Natural killer cell (primary cell): ENCODE measurements around the gene PHACTR2. TPM values are rescaled to one million over a fixed set of nuclear protein-coding genes. Genes with fewer than 3 reads are reported as not detected.
"Not testable (repeated sequence)": the region's sequence is repeated elsewhere in the genome, so short reads cannot be mapped to it uniquely, and the experiment has no call there.

Experiments used
- ATAC-seq, 3 donors: fragments of 150-1000 bp in 2 of 3; fragments of 200-7000 bp in 1 of 3; cut with Tn5 transposase; 1 replicate in 1 of 3; 2 replicates in 2 of 3; pipeline ENCODE4 v1.10.0; 2021; ENCODE audit warnings: mild to moderate bottlenecking in 2 of 3, moderate library complexity in 2 of 3
- DNase-seq, 2 donors: peaks; one replicate each; pipeline versions ENCODE4 v3.0.0 to v3.0.0-alpha.2; 2013 to 2021; ENCODE audit warnings: mixed read lengths in 1 of 2
- H3K27ac ChIP-seq: one replicate; pipeline ENCODE4 v1.5.1; 2013; ENCODE audit warnings: mild to moderate bottlenecking, low read length
- H3K27me3 ChIP-seq: one replicate; pipeline ENCODE4 v1.6.1; 2013; ENCODE audit warnings: low read length; ENCODE audit not compliant: control insufficient read depth, insufficient read depth
- H3K36me3 ChIP-seq: one replicate; pipeline ENCODE4 v1.6.1; 2013; ENCODE audit warnings: low read length; ENCODE audit not compliant: control insufficient read depth, insufficient read depth
- H3K4me1 ChIP-seq: one replicate; pipeline ENCODE4 v1.6.1; 2013; ENCODE audit warnings: low read length; ENCODE audit not compliant: control insufficient read depth, insufficient read depth
- H3K4me3 ChIP-seq: one replicate; pipeline ENCODE4 v1.5.1; 2013; ENCODE audit warnings: low read length
- H3K9me3 ChIP-seq: one replicate; pipeline ENCODE4 v1.6.1; 2013; ENCODE audit warnings: low read length; ENCODE audit not compliant: control insufficient read depth, insufficient read depth
- H3K27ac Mint-ChIP-seq, 2 donors: one replicate each; pipeline ENCODE4 v1.8.0; 2022; ENCODE audit warnings: mild to moderate bottlenecking in 2 of 2, mixed read lengths in 2 of 2, moderate library complexity in 1 of 2
- H3K27me3 Mint-ChIP-seq, 2 donors: one replicate each; pipeline ENCODE4 v1.8.0; 2022; ENCODE audit warnings: low read depth in 2 of 2, mixed read lengths in 2 of 2
- H3K36me3 Mint-ChIP-seq: one replicate; pipeline ENCODE4 v1.8.0; 2022; ENCODE audit warnings: mixed read lengths
- H3K4me1 Mint-ChIP-seq, 2 donors: one replicate each; pipeline ENCODE4 v1.8.0; 2022; ENCODE audit warnings: mixed read lengths in 2 of 2
- H3K4me3 Mint-ChIP-seq: one replicate; pipeline ENCODE4 v1.8.0; 2022; ENCODE audit warnings: mild to moderate bottlenecking, moderate library complexity, mixed read lengths
- H3K9me3 Mint-ChIP-seq, 2 donors: one replicate each; pipeline ENCODE4 v1.8.0; 2022; ENCODE audit warnings: mixed read lengths in 2 of 2
- WGBS: methylation state at CpG from one replicate; pipeline ENCODE4 v1.1.7; 2013; ENCODE audit warnings: missing lambda C conversion rate; ENCODE audit not compliant: insufficient coverage; 5-methylcytosine and 5-hydroxymethylcytosine counted together
- intact Hi-C: fragments of 100-400 bp; cut with micrococcal nuclease; formaldehyde crosslinking; loops from one replicate; pipeline ENCODE4 v1.14.2; 2022
- total RNA-seq, 4 donors: library from RNA; stranded (reverse); fragments of 120-200 nt in 1 of 4; gene quantifications; one replicate each; pipeline versions ENCODE4 v1.2.3 to v1.2.4, GENCODE V29; 2013 to 2022
- TF ChIP-seq, protein P1 (sequence below): fragments of 200-600 bp; IDR thresholded peaks from one replicate; pipeline ENCODE4 v1.8.0; 2022; ENCODE audit warnings: antibody characterized with exemption

PHACTR2 gene
- total RNA-seq, 3 donors from 2014 or later (not counting 1 experiment from before 2014, with no cell fraction given) = 23.8 to 32.7 (median 24.9) TPM

DNA sequence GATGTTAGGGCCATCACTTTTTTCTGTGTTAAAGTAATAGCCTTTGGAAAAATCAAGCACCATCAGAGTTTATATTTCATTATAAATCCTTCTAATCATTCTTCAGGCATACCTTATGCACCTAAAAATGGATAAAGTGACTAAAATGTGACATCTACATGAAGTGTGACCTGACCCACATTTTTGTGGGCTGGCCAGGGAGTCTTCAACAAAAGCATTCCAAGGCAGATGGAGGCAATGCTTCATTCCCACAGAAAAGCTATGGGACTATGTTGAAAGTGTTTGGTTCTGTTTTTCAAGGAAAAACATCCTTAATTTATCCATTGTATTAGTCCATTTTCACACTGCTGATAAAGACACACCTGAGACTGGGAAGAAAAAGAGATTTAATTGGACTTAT, 106.6 kb downstream of the PHACTR2 start:
- Mint-ChIP-seq H3K36me3 (peaks cover 37% of the 10 kb centered on the region), H3K4me1 (no peaks in the 10 kb centered on the region), H3K27ac (no peak overlapping the region), H3K4me3 (no peak overlapping the region), H3K27me3 (no peaks in the 10 kb centered on the region), H3K9me3 (peaks cover 3 to 12% of the 10 kb centered on the region in 2 donors)
- H3K27me3 ChIP-seq = no peaks in the 10 kb centered on the region
- peaks cover 14% of the 10 kb centered on the region for H3K36me3 ChIP-seq
- no peak overlapping the region for H3K4me3 ChIP-seq
- TF ChIP-seq, protein P1, sequence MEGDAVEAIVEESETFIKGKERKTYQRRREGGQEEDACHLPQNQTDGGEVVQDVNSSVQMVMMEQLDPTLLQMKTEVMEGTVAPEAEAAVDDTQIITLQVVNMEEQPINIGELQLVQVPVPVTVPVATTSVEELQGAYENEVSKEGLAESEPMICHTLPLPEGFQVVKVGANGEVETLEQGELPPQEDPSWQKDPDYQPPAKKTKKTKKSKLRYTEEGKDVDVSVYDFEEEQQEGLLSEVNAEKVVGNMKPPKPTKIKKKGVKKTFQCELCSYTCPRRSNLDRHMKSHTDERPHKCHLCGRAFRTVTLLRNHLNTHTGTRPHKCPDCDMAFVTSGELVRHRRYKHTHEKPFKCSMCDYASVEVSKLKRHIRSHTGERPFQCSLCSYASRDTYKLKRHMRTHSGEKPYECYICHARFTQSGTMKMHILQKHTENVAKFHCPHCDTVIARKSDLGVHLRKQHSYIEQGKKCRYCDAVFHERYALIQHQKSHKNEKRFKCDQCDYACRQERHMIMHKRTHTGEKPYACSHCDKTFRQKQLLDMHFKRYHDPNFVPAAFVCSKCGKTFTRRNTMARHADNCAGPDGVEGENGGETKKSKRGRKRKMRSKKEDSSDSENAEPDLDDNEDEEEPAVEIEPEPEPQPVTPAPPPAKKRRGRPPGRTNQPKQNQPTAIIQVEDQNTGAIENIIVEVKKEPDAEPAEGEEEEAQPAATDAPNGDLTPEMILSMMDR = no peak
- H3K9me3 ChIP-seq = peaks cover 8% of the 10 kb centered on the region
- intact Hi-C loops = no loop called here
- DNase-seq = no peak
- no peaks in the 10 kb centered on the region for H3K4me1 ChIP-seq
- no peak overlapping the region for H3K27ac ChIP-seq
- ATAC-seq = no peak

DNA sequence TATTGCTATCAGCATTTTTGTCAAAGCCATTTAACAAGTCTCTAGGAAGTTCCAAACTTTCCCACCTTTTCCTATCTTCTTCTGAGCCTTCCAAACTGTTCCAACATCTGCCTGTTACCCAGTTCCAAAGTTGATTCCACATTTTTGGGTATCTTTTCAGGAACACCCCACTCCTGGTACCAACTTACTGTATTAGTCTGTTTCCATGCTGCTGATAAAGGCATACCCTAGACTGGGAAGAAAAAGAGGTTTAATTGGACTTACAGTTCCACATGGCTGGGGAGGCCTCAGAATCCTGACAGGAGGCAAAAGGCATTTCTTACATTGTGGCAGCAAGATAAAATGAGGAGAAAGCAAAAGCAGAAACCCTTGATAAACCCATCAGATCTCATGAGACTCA, 108.6 kb downstream of the PHACTR2 start:
- H3K4me1 ChIP-seq, H3K27me3 ChIP-seq, ATAC-seq, H3K4me3 ChIP-seq, DNase-seq, H3K27ac ChIP-seq, H3K27me3 Mint-ChIP-seq, H3K27ac Mint-ChIP-seq, intact Hi-C loops, H3K9me3 ChIP-seq, H3K4me1 Mint-ChIP-seq, H3K4me3 Mint-ChIP-seq: not testable (repeated sequence)
- peaks cover 3 to 12% of the 10 kb centered on the region in 2 donors for H3K9me3 Mint-ChIP-seq
- peaks cover 21% of the 10 kb centered on the region for H3K36me3 ChIP-seq
- H3K36me3 Mint-ChIP-seq = peaks cover 45% of the 10 kb centered on the region

DNA sequence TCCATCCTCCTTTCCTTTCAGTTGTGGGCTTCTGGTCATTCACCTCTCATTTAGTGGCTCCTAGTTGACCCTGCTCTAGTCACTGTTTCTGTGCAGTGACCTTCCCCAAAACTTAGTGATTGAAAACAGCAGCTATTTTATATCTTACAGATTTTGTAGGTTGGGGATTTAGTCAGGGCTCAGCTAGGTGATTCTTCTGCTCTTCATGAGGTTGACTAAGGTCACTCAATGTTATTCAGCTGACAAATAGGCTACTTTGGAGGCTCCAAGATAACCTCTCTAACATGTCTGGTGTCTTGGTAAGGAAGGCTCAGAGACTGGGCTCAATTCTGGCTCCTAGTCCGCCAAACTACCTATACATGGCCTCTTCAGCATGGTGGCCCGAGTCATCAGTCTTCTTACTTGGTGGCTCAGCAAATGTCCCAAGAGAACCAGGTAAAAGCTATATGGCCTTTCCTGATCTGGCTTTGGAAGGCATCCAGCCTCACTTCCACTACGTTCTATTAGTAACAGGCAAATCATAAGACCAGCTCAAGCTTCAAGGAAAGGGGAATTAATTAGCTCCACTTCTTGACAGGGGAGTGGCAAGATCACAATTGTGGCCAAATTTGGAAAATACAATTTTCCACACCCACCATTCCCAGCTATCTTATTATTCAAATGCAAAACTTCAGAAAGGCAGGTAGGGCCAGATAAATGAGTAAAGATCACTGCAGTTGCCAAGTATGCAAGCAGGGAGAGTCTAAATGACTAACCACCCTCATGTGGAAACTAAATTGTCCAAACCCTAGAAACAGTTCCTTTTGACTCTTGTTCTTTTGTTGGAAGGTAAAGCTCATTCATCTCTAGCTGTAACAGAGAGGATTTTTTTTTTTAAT, 114.9 kb downstream of the PHACTR2 start:
- Mint-ChIP-seq H3K4me1 (no peaks in the 10 kb centered on the region), H3K27ac (no peak overlapping the region), H3K36me3 (peaks cover 35% of the 10 kb centered on the region), H3K4me3 (no peak overlapping the region), H3K27me3 (no peaks in the 10 kb centered on the region), H3K9me3 (no peaks in the 10 kb centered on the region)
- Histone ChIP-seq H3K36me3 (peaks cover 14% of the 10 kb centered on the region), H3K4me1 (no peaks in the 10 kb centered on the region), H3K27ac (no peak overlapping the region), H3K27me3 (no peaks in the 10 kb centered on the region), H3K4me3 (no peak overlapping the region), H3K9me3 (no peaks in the 10 kb centered on the region)
- no peak for DNase-seq
- WGBS = 76% methylated on average over 3 of the region's 3 CpGs
- no peak for ATAC-seq
- TF ChIP-seq, protein P1 = no peak
- intact Hi-C loops = no loop called here

DNA sequence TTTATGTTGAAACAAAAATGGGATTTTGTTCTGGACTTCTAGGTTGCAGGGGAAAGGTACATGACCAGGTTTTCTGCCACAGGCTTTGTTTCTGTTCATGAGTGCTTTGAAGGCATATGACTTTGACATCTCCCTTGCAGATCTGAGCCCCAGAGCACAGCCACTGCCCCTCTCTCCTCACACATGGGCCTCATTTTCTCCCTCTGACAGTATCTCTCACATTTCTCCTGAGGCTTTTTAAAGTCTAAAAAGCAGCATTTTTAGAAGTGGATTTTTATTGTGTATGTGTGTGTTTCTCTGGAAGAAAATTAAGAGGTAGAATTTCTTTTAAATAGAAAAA, 115.5 kb downstream of the PHACTR2 start:
- ATAC-seq (no peak), DNase-seq (no peak)
- Mint-ChIP-seq H3K27me3 (no peaks in the 10 kb centered on the region), H3K9me3 (no peaks in the 10 kb centered on the region), H3K4me3 (no peak overlapping the region), H3K27ac (no peak overlapping the region), H3K36me3 (peaks cover 39% of the 10 kb centered on the region), H3K4me1 (no peaks in the 10 kb centered on the region)
- H3K36me3 ChIP-seq = peaks cover 14% of the 10 kb centered on the region
- no peaks in the 10 kb centered on the region for H3K9me3 ChIP-seq
- H3K4me3 ChIP-seq = no peak overlapping the region
- H3K27me3 ChIP-seq = no peaks in the 10 kb centered on the region
- no peak overlapping the region for H3K27ac ChIP-seq
- intact Hi-C loops = no loop called here
- TF ChIP-seq, protein P1 = no peak
- H3K4me1 ChIP-seq = no peaks in the 10 kb centered on the region

DNA sequence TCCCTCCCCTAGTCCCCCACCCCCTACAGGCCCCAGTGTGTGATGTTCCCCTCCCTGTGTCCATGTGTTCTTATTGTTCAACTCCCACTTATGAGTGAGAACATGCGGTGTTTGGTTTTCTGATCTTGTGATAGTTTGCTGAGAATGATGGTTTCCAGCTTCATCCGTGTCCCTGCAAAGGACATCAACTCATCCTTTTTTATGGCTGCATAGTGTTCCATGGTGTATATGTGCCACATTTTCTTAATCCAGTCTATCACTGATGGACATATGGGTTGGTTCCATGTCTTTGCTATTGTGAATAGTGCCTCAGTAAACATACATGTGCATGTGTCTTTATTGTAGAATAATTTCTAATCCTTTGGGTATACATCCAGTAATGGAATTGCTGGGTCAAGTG, 118.8 kb downstream of the PHACTR2 start:
- H3K4me1 ChIP-seq, H3K4me1 Mint-ChIP-seq, H3K4me3 Mint-ChIP-seq, ATAC-seq, H3K27ac Mint-ChIP-seq, H3K4me3 ChIP-seq, H3K27ac ChIP-seq, H3K27me3 ChIP-seq, H3K36me3 ChIP-seq, H3K9me3 ChIP-seq, H3K9me3 Mint-ChIP-seq, intact Hi-C loops, DNase-seq, H3K27me3 Mint-ChIP-seq: not testable (repeated sequence)
- WGBS = 100% methylated on average over 1 of the region's 2 CpGs
- peaks cover 37% of the 10 kb centered on the region for H3K36me3 Mint-ChIP-seq

DNA sequence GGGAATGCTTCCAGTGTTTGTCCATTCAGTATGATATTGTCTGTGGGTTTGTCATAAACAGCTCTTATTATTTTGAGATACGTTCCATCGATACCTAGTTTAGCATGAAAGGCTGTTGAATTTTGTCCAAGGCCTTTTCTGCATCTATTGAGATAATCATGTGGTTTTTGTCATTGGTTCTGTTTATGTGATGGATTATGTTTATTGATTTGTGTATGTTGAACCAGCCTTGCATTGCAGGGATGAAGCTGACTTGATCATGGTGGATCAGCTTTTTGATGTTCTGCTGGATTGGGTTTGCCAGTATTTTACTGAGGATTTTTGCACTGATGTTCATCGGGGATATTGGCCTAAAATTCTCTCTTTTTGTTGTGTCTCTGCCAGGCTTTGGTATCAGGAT, 120.7 kb downstream of the PHACTR2 start:
- H3K27ac Mint-ChIP-seq, H3K4me1 Mint-ChIP-seq, H3K36me3 ChIP-seq, H3K4me1 ChIP-seq, H3K27me3 Mint-ChIP-seq, intact Hi-C loops, ATAC-seq, DNase-seq, H3K9me3 ChIP-seq, H3K4me3 Mint-ChIP-seq, H3K27ac ChIP-seq, H3K4me3 ChIP-seq, H3K9me3 Mint-ChIP-seq, H3K27me3 ChIP-seq: not testable (repeated sequence)
- 94% methylated on average over 2 of the region's 3 CpGs for WGBS
- peaks cover 27% of the 10 kb centered on the region for H3K36me3 Mint-ChIP-seq
